Eye (tissue), 1 donor: ENCODE results near the gene FXR2.
"Not testable (repeated sequence)": the region's sequence is repeated elsewhere in the genome, so short reads cannot be mapped to it uniquely, and the experiment has no call there.

Experiments
- DNase-seq: peaks from one replicate; pipeline ENCODE4 v3.0.0-alpha.2; 2015

Gene FXR2

GRCh38 chr17:7614425-7615264 is at the start of gene FXR2:
Gene FXR2, minus strand, starts transcription at chr17:7614897. Its CDS starts 365 bp downstream, at chr17:7614532.
- peak; percentile 100 for DNase-seq

- peak; percentile 54 for DNase-seq
These were observed 42.4 kb upstream of the FXR2 start for GRCh38 chr17:7656958-7657609.

- no peak for DNase-seq
These were observed 40.8 kb upstream of the FXR2 start for GRCh38 chr17:7655541-7655840.

GRCh38 chr17:7654832-7655540 is 40.3 kb upstream of the FXR2 start:
- peak; percentile 24 for DNase-seq

GRCh38 chr17:7652388-7653356 is 38.0 kb upstream of the FXR2 start:
- no peak for DNase-seq

GRCh38 chr17:7651665-7652387 is 37.1 kb upstream of the FXR2 start:
- DNase-seq, result peak; percentile 92

GRCh38 chr17:7651097-7651664 is 36.5 kb upstream of the FXR2 start:
- no peak for DNase-seq

- DNase-seq, result peak; percentile 95
These were observed 35.9 kb upstream of the FXR2 start, which contains the start of gene ATP1B2 for GRCh38 chr17:7650509-7651096. Gene ATP1B2, plus strand, starts transcription at chr17:7650926. Its CDS starts 593 bp downstream, at chr17:7651519.

- no peak for DNase-seq
These were observed 32.3 kb upstream of the FXR2 start for GRCh38 chr17:7647018-7647417.

- no peak for DNase-seq
These were observed 31.8 kb upstream of the FXR2 start for GRCh38 chr17:7646457-7646856.

GRCh38 chr17:7644775-7645174 is 30.1 kb upstream of the FXR2 start:
- DNase-seq, result no peak

- DNase-seq, result not testable (repeated sequence)
These were observed 26.9 kb upstream of the FXR2 start for GRCh38 chr17:7641635-7642034.

- DNase-seq, result no peak
These were observed 26.1 kb upstream of the FXR2 start for GRCh38 chr17:7640783-7641182.

GRCh38 chr17:7636163-7636562 is 21.5 kb upstream of the FXR2 start:
- DNase-seq, result no peak

GRCh38 chr17:7634384-7634783 is 19.7 kb upstream of the FXR2 start:
- peak; percentile 88 for DNase-seq

GRCh38 chr17:7633093-7633492 is 18.4 kb upstream of the FXR2 start:
- DNase-seq, result no peak

GRCh38 chr17:7632492-7632894 is 17.8 kb upstream of the FXR2 start:
- no peak for DNase-seq

- no peak for DNase-seq
These were observed 17.0 kb upstream of the FXR2 start for GRCh38 chr17:7631398-7632380.

- no peak for DNase-seq
These were observed 15.4 kb upstream of the FXR2 start, which contains the start of gene SHBG for GRCh38 chr17:7629939-7630571. Gene SHBG, plus strand, starts transcription at chr17:7630135. Its CDS starts 38 bp downstream, at chr17:7630173.
